Peyer's patch (tissue), 4 donors: ENCODE data around the gene FAM185A.
"Not testable (repeated sequence)": the region's sequence is repeated elsewhere in the genome, so short reads cannot be mapped to it uniquely, and the experiment has no call there.

Experiments
- CTCF ChIP-seq, 6 experiments: fragments of 450-650 bp in 4 of 6; fragments of 200-600 bp in 2 of 6; sonication (generic) in 1 of 6; IDR thresholded peaks; one replicate each; pipeline ENCODE4 v1.5.1; 2017 to 2019; ENCODE audit warnings: antibody characterized with exemption in 6 of 6, mild to moderate bottlenecking in 3 of 6, moderate library complexity in 1 of 6
- POLR2A ChIP-seq, 2 donors: fragments of 450-650 bp; IDR thresholded peaks; one replicate each; pipeline ENCODE4 v1.5.1; 2017; ENCODE audit warnings: antibody characterized with exemption in 2 of 2, mild to moderate bottlenecking in 2 of 2, moderate library complexity in 2 of 2

GRCh38 chr7:102790364-102791100, 41.7 kb downstream of the FAM185A start:
- TF ChIP-seq CTCF, POLR2A (IDR thresholded peaks at IDR 0.05): not testable (repeated sequence)
